Gastroesophageal sphincter (tissue), 3 donors: ENCODE data around the gene SMIM7.

Experiments used
- CTCF ChIP-seq, 4 experiments: fragments of 200-600 bp in 2 of 4; fragments of 450-650 bp in 2 of 4; sonication (generic) in 1 of 4; IDR thresholded peaks; one replicate each; pipeline ENCODE4 v1.5.1; 2017 to 2019; ENCODE audit warnings: antibody characterized with exemption in 4 of 4, mild to moderate bottlenecking in 2 of 4, moderate library complexity in 2 of 4
- POLR2A ChIP-seq, 2 donors: fragments of 450-650 bp; IDR thresholded peaks; one replicate each; pipeline ENCODE4 v1.6.1; 2017; ENCODE audit warnings: antibody characterized with exemption in 2 of 2, mild to moderate bottlenecking in 2 of 2, moderate library complexity in 1 of 2

GRCh38 chr19:16638666-16639065, 21.3 kb downstream of the SMIM7 start:
- TF ChIP-seq CTCF (IDR thresholded peaks at IDR 0.05), result no peak
- no peak for TF ChIP-seq POLR2A (IDR thresholded peaks at IDR 0.05)
